ENCODE data around the gene ABHD1.
"Not testable (repeated sequence)": the region's sequence is repeated elsewhere in the genome, so short reads cannot be mapped to it uniquely, and the experiment has no call there.

ABHD1 gene

DNA sequence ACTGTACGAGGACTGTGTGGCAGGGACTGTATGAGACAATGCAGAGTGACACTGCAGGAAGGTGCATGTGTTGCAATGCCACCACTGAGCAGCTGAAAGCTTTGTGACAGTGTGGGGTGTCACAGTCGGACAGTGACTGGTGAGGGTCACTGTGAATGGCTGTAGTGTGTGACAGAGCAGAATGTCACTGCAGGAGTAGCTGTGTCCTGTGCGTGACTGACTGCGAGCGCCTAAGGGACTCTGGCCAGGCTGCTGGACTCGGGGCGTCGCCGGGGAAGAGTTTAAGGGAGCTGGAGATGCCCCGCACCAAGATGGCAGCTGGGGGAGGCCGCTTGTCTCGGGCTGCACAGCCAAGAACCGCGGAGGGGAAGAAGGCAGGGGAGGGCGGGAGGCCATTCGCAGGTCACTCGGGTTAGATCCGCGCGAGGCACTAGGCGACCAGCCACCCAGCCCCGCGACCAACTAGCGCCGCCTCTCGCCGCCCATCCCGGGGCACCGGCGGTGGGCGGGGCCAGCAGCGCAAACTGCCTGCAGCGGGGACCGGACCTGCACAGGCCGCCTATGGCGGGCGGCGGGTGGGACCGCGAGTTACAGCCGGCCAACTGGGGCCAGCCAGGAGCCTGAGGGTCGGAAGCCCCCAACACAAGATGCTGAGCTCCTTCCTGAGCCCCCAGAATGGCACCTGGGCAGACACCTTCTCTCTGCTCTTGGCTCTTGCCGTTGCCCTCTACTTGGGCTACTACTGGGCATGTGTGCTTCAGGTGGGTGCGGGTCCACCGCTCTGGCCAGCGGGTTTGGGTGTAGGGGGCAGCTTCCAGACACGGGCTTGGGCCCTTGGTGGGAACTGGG, at the start of gene ABHD1:
Gene ABHD1 (plus strand): TSS at position 514 of the 849 bp plus-strand sequence. CDS start 134 bp downstream, at position 648.
- Mint-ChIP-seq H3K4me1 (ENCODE audit: low read depth) (peaks cover 18% of the 10 kb centered on the region), H3K4me3 (peak within 1 kb of the TSS; percentile 86), H3K9me3 (ENCODE audit: low read depth) (no peaks in the 10 kb centered on the region), H3K27me3 (peaks cover 7% of the 10 kb centered on the region), H3K27ac (peak within 1 kb of the TSS; percentile 76), H3K36me3 (peaks cover 4% of the 10 kb centered on the region)

- H3K27ac Mint-ChIP-seq: peak overlapping the region; percentile 81
- no peaks in the 10 kb centered on the region for H3K9me3 Mint-ChIP-seq (ENCODE audit: low read depth)
- H3K27me3 Mint-ChIP-seq: no peaks in the 10 kb centered on the region
- peak overlapping the region; percentile 63 for H3K4me3 Mint-ChIP-seq
- peaks cover 45% of the 10 kb centered on the region for H3K4me1 Mint-ChIP-seq (ENCODE audit: low read depth)
- H3K36me3 Mint-ChIP-seq: no peaks in the 10 kb centered on the region
Measured at GRCh38 chr2:27074738-27075565, 48.7 kb upstream of the ABHD1 start.

DNA sequence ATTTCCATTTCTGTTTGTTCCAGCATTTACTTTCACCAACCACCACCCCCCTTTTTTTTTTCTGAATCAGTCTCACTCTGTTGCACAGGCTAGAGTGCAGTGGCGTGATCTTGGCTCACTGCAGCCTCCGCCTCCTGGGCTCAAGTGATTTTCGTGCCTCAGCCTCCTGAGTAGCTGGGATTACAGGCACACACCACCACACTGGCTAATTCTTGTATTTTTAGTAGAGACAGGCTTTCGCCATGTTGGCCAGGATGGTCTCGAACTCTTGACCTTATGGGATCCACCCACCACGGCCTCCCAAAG, 48.1 kb upstream of the ABHD1 start:
- not testable (repeated sequence) for H3K36me3 Mint-ChIP-seq; H3K9me3 Mint-ChIP-seq (ENCODE audit: low read depth); H3K27me3 Mint-ChIP-seq
- peak overlapping the region; percentile 63 for H3K4me3 Mint-ChIP-seq
- peak overlapping the region; percentile 81 for H3K27ac Mint-ChIP-seq
- peaks cover 45% of the 10 kb centered on the region for H3K4me1 Mint-ChIP-seq (ENCODE audit: low read depth)

DNA sequence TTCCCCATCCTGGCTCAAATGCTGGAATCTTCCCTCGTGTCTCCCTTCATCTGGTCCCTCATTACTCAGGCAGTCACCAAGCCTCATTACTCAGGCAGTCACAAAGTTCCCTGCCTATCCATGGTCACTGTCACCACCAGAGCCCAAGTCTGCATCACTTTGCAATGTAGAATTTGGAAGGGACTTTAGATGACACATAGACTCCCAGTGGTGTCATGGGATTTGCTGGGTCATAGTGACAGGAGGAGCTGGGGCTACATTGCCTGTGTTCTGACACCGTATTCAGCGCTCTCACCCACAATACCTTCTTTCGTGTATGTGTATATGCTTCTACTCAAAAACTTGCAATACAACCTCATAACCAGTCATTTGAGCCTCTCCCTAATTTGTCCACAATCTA, 47.3 kb upstream of the ABHD1 start:
- Mint-ChIP-seq H3K27me3 (no peaks in the 10 kb centered on the region), H3K9me3 (ENCODE audit: low read depth) (no peaks in the 10 kb centered on the region), H3K4me1 (ENCODE audit: low read depth) (peaks cover 45% of the 10 kb centered on the region), H3K27ac (peak overlapping the region; percentile 76), H3K36me3 (no peaks in the 10 kb centered on the region), H3K4me3 (no peak overlapping the region)

GRCh38 chr2:27077231-27077630, 46.4 kb upstream of the ABHD1 start:
- no peaks in the 10 kb centered on the region for H3K9me3 Mint-ChIP-seq (ENCODE audit: low read depth)
- no peaks in the 10 kb centered on the region for H3K27me3 Mint-ChIP-seq
- H3K27ac Mint-ChIP-seq: no peak overlapping the region
- H3K4me3 Mint-ChIP-seq: no peak overlapping the region
- no peaks in the 10 kb centered on the region for H3K36me3 Mint-ChIP-seq
- H3K4me1 Mint-ChIP-seq (ENCODE audit: low read depth): peaks cover 47% of the 10 kb centered on the region

DNA sequence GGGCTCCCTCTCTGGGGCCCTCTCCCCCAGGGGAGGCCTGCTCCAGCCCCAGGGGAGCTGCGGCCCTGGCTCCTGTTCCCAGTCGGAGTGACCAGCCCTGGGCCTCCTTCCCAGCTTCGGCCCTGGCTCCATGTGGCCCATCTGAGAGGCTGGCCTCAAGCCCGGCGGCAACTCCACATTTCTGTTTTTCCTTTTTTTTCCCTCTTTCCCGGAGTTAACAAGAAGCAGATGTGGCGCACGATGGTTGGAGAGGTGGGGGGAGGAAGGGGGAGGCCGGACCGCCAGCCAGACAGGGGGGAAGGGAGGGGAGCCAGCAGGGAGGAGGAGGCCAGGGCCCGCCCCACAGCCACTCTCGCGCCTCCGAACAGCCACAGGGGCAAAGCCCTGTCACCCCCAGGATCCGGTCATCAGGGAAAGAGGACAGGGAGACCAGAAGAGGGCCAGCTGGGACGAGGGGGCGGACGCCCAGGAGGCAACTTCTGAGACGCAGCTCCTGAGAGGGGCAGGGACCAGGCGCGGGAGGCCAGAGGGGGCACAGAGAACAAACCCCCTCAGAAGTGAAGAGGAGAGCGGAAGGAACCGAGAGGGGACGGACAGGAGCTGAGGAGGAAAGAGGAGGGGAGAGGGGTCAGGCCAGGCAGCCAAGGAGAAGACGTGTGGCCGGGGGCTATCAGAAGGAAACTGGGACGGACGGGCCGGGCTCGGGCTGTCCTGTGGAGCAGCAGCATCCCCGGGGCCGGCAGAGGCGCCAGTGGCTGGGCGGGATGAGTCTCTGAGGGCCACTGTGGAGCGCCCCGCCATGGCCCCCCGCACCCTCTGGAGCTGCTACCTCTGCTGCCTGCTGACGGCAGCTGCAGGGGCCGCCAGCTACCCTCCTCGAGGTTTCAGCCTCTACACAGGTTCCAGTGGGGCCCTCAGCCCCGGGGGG, 45.1 kb upstream of the ABHD1 start, which contains the start of gene EMILIN1:
Gene EMILIN1 (plus strand): TSS at position 349 of the 928 bp plus-strand sequence. CDS start 451 bp downstream, at position 800.
- Mint-ChIP-seq H3K4me3 (no peak within 1 kb of the TSS), H3K9me3 (ENCODE audit: low read depth) (no peaks in the 10 kb centered on the region), H3K4me1 (ENCODE audit: low read depth) (peaks cover 39% of the 10 kb centered on the region), H3K27me3 (no peaks in the 10 kb centered on the region), H3K36me3 (no peaks in the 10 kb centered on the region), H3K27ac (no peak within 1 kb of the TSS)

DNA sequence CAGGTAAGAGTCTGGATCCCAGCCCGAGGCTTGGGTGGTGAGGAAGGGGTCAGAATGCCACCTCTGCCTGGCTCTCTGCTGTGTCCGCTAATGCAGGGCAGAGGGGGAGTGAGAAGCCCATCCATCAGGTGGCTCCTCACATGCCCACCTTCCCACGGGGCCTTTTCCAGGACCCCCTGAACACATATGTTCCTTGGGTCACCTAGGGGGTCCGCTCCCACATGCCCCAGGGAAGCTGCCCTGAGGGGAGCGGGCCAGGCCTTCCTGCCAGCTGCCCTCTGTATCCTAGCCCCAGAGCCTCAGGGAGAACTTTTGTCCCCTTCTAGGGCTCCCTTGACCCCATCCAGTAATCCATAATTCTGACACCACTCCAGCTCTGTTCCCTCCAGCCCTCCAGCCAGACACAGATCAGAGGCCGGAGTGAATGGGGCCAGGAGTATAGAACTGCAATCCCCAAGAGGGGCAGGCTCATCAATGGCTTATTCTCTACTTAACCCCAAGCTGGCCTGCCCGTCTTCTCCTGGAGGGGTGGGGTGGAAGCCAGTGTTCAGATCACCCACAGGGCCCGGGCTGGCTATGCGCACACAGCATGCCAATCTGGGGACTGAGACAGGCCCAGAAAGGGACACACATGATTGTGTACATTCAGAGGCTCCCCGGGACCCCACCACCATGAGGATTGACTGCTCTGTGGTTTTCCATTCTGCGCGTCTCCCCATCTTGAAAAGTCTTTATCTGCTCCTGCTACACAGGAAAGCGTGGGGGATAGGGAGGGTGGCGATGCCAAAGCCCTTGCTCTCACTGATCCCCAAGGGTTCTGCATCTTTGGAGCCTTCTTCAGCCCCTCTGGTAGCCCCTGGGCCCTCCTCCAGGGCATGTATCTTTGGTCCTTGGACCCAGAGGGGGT, 44.1 kb upstream of the ABHD1 start:
- H3K4me3 Mint-ChIP-seq: no peak overlapping the region
- no peaks in the 10 kb centered on the region for H3K27me3 Mint-ChIP-seq
- peaks cover 33% of the 10 kb centered on the region for H3K4me1 Mint-ChIP-seq (ENCODE audit: low read depth)
- H3K36me3 Mint-ChIP-seq: no peaks in the 10 kb centered on the region
- no peak overlapping the region for H3K27ac Mint-ChIP-seq
- H3K9me3 Mint-ChIP-seq (ENCODE audit: low read depth): no peaks in the 10 kb centered on the region

GRCh38 chr2:27080140-27080469, 43.5 kb upstream of the ABHD1 start:
- Mint-ChIP-seq H3K27me3 (no peaks in the 10 kb centered on the region), H3K4me1 (ENCODE audit: low read depth) (peaks cover 28% of the 10 kb centered on the region), H3K27ac (peak overlapping the region; percentile 28), H3K36me3 (no peaks in the 10 kb centered on the region), H3K9me3 (ENCODE audit: low read depth) (no peaks in the 10 kb centered on the region), H3K4me3 (peak overlapping the region; percentile 20)

GRCh38 chr2:27080603-27080936, 43.0 kb upstream of the ABHD1 start:
- H3K4me1 Mint-ChIP-seq (ENCODE audit: low read depth): peaks cover 28% of the 10 kb centered on the region
- no peaks in the 10 kb centered on the region for H3K27me3 Mint-ChIP-seq
- H3K36me3 Mint-ChIP-seq: no peaks in the 10 kb centered on the region
- H3K4me3 Mint-ChIP-seq: peak overlapping the region; percentile 17
- H3K27ac Mint-ChIP-seq: peak overlapping the region; percentile 98
- H3K9me3 Mint-ChIP-seq (ENCODE audit: low read depth): no peaks in the 10 kb centered on the region

- peak overlapping the region; percentile 88 for H3K4me3 Mint-ChIP-seq
- peaks cover 23% of the 10 kb centered on the region for H3K4me1 Mint-ChIP-seq (ENCODE audit: low read depth)
- no peaks in the 10 kb centered on the region for H3K27me3 Mint-ChIP-seq
- H3K9me3 Mint-ChIP-seq (ENCODE audit: low read depth): no peaks in the 10 kb centered on the region
- no peaks in the 10 kb centered on the region for H3K36me3 Mint-ChIP-seq
- H3K27ac Mint-ChIP-seq: no peak overlapping the region
Measured at GRCh38 chr2:27081984-27082772, 41.4 kb upstream of the ABHD1 start.

DNA sequence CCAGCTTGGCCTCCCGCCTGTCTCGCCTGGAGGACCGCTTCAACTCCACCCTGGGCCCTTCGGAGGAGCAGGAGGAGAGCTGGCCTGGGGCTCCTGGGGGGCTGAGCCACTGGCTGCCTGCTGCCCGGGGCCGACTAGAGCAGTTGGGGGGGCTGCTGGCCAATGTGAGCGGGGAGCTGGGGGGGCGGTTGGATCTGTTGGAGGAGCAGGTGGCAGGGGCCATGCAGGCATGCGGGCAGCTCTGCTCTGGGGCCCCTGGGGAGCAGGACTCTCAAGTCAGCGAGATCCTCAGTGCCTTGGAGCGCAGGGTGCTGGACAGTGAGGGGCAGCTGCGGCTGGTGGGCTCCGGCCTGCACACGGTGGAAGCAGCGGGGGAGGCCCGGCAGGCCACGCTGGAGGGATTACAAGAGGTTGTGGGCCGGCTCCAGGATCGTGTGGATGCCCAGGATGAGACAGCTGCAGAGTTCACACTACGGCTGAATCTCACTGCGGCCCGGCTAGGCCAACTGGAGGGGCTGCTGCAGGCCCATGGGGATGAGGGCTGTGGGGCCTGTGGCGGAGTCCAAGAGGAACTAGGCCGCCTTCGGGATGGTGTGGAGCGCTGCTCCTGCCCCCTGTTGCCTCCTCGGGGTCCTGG, 40.7 kb upstream of the ABHD1 start:
- no peak overlapping the region for H3K27ac Mint-ChIP-seq

DNA sequence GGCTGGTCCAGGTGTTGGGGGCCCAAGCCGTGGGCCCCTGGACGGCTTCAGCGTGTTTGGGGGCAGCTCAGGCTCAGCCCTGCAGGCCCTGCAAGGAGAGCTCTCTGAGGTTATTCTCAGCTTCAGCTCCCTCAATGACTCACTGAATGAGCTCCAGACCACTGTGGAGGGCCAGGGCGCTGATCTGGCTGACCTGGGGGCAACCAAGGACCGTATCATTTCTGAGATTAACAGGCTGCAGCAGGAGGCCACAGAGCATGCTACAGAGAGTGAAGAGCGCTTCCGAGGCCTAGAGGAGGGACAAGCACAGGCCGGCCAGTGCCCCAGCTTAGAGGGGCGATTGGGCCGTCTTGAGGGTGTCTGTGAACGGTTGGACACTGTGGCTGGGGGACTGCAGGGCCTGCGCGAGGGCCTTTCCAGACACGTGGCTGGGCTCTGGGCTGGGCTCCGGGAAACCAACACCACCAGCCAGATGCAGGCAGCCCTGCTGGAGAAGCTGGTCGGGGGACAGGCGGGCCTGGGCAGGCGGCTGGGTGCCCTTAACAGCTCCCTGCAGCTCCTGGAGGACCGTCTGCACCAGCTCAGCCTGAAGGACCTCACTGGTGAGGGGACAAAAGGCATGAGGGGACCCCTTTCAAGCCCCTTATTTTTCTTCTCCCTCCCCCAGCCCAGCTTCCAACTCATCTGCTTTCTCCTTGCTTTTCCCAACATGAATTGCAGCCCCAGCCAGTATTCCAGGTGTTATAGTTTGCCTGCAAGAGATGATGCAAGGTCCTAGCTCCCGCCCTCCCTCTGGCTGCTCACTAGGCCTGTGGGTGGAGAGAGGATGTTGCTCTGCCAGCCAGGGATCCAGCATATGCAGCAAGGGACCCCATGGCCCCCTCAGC, 40.0 kb upstream of the ABHD1 start:
- H3K36me3 Mint-ChIP-seq: no peaks in the 10 kb centered on the region
- H3K27ac Mint-ChIP-seq: no peak overlapping the region
- no peak overlapping the region for H3K4me3 Mint-ChIP-seq
- peaks cover 31% of the 10 kb centered on the region for H3K4me1 Mint-ChIP-seq (ENCODE audit: low read depth)
- H3K9me3 Mint-ChIP-seq (ENCODE audit: low read depth): no peaks in the 10 kb centered on the region
- no peaks in the 10 kb centered on the region for H3K27me3 Mint-ChIP-seq

More for the DNA sequence above, 40.7 kb upstream of the ABHD1 start:
- Mint-ChIP-seq H3K4me1 (ENCODE audit: low read depth) (peaks cover 29% of the 10 kb centered on the region), H3K27me3 (no peaks in the 10 kb centered on the region), H3K9me3 (ENCODE audit: low read depth) (no peaks in the 10 kb centered on the region), H3K36me3 (no peaks in the 10 kb centered on the region), H3K4me3 (no peak overlapping the region)

All from activated naive CD8-positive, alpha-beta T cell (primary cell).